GM12878 (cell line): ENCODE data around the gene RXRG.

Experiments used
- BHLHE40 ChIP-seq, 2 experiments: fragments of 450-650 bp in 1 of 2; IDR thresholded peaks; 2 replicates each; pipeline ENCODE4 v1.6.1; 2011 to 2017; ENCODE audit warnings: low read depth in 2 of 2, borderline replicate concordance in 1 of 2, improper control_type of control experiment in 1 of 2, low read length in 1 of 2, mild to moderate bottlenecking in 1 of 2
- CEBPB ChIP-seq, 2 experiments: fragments of 150-350 bp in 1 of 2; IDR thresholded peaks; 2 replicates each; pipeline ENCODE4 v1.6.1; 2012 to 2014; ENCODE audit warnings: low read depth in 2 of 2, low read length in 2 of 2, borderline replicate concordance in 1 of 2, inconsistent platforms in 1 of 2
- CHD2 ChIP-seq: IDR thresholded peaks from 2 replicates; pipeline ENCODE4 v1.6.1; 2011; ENCODE audit warnings: low read depth, low read length, improper control_type of control experiment, borderline replicate concordance
- GABPA ChIP-seq: IDR thresholded peaks from 2 replicates; pipeline ENCODE4 v1.6.1; 2014; ENCODE audit warnings: antibody characterized with exemption, low read depth, mild to moderate bottlenecking, inconsistent platforms
- MXI1 ChIP-seq: fragments of 150-350 bp; IDR thresholded peaks from 2 replicates; pipeline ENCODE4 v1.6.1; 2011; ENCODE audit warnings: low read depth, mild to moderate bottlenecking, inconsistent platforms, low read length, improper control_type of control experiment
- POLR2A ChIP-seq: IDR thresholded peaks from 2 replicates; pipeline ENCODE4 v1.6.1; 2011; ENCODE audit warnings: low read depth, mild to moderate bottlenecking, low read length
- POLR2AphosphoS5 ChIP-seq: IDR thresholded peaks from 2 replicates; pipeline ENCODE4 v1.6.1; 2011; ENCODE audit warnings: mild to moderate bottlenecking, low read length, inconsistent platforms
- RAD21 ChIP-seq: IDR thresholded peaks from 2 replicates; pipeline ENCODE4 v1.6.1; 2011; ENCODE audit warnings: mild to moderate bottlenecking, low read depth, low read length, moderate library complexity; ENCODE audit not compliant: insufficient read depth
- RCOR1 ChIP-seq: conservative IDR thresholded peaks from 2 replicates; pipeline ENCODE4 v1.6.1; 2012; ENCODE audit warnings: low read depth, low read length, improper control_type of control experiment
- SUPT20H ChIP-seq: IDR thresholded peaks from 2 replicates; pipeline ENCODE4 v1.6.1; 2011; ENCODE audit warnings: low read depth, mild to moderate bottlenecking, low read length, moderate library complexity, borderline replicate concordance; ENCODE audit not compliant: control insufficient read depth
- TF ChIP-seq, protein P1 (sequence below), 3 experiments: IDR thresholded peaks in 2 of 3; conservative IDR thresholded peaks in 1 of 3; 2 replicates each; pipeline ENCODE4 v1.5.1; 2011; ENCODE audit warnings: low read depth in 3 of 3, low read length in 3 of 3, mild to moderate bottlenecking in 3 of 3, control low read depth in 2 of 3, moderate library complexity in 2 of 3, inconsistent platforms in 1 of 3, mixed read lengths in 1 of 3; ENCODE audit not compliant: control insufficient read depth in 2 of 3, insufficient read depth in 1 of 3; ENCODE audit errors: extremely low read depth in 1 of 3
- TF ChIP-seq, protein P2 (sequence below): IDR thresholded peaks from 2 replicates; pipeline ENCODE4 v1.6.1; 2011; ENCODE audit warnings: low read depth, mild to moderate bottlenecking, low read length, moderate library complexity, borderline replicate concordance; ENCODE audit errors: extremely low read depth

DNA sequence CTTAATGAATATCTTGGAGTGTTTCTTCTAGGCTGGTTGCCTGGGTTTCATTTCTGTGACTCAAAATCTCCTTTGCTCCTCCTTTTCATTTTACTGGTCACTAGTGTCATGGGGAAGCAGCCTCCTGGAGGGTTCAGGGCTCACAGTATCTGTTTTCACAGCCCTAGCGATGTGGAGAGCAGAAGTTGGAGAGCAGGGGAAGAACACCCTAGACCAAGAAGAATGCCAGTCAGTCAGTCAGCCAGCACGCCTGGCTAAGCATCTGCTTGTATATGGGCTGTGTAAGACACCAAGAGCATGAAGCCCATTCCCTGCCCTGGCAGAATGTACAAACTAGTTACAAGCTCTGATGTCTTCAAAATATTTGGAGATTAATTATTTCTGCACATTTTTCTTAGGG is 7.9 kb downstream of the RXRG start:
- TF ChIP-seq SUPT20H (no peak), RAD21 (no peak), GABPA (no peak), CEBPB (IDR thresholded peaks at IDR 0.05; ENCODE audit: borderline replicate concordance in 1 of 2, low read depth in 2 of 2, low read length in 2 of 2) (no peak), MXI1 (no peak), CHD2 (no peak), POLR2AphosphoS5 (no peak), BHLHE40 (IDR thresholded peaks at IDR 0.05; ENCODE audit: borderline replicate concordance in 1 of 2, low read depth in 2 of 2, low read length in 1 of 2) (no peak), POLR2A (no peak), RCOR1 (no peak)
- TF ChIP-seq, protein P1, sequence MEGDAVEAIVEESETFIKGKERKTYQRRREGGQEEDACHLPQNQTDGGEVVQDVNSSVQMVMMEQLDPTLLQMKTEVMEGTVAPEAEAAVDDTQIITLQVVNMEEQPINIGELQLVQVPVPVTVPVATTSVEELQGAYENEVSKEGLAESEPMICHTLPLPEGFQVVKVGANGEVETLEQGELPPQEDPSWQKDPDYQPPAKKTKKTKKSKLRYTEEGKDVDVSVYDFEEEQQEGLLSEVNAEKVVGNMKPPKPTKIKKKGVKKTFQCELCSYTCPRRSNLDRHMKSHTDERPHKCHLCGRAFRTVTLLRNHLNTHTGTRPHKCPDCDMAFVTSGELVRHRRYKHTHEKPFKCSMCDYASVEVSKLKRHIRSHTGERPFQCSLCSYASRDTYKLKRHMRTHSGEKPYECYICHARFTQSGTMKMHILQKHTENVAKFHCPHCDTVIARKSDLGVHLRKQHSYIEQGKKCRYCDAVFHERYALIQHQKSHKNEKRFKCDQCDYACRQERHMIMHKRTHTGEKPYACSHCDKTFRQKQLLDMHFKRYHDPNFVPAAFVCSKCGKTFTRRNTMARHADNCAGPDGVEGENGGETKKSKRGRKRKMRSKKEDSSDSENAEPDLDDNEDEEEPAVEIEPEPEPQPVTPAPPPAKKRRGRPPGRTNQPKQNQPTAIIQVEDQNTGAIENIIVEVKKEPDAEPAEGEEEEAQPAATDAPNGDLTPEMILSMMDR (IDR thresholded peaks at IDR 0.05 in 2 of 3, conservative IDR thresholded peaks at IDR 0.05 in 1 of 3; ENCODE audit: control insufficient read depth in 2 of 3, extremely low read depth in 1 of 3, insufficient read depth in 1 of 3, low read depth in 3 of 3, low read length in 3 of 3) = no peak
- TF ChIP-seq, protein P2, sequence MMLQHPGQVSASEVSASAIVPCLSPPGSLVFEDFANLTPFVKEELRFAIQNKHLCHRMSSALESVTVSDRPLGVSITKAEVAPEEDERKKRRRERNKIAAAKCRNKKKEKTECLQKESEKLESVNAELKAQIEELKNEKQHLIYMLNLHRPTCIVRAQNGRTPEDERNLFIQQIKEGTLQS = no peak
